ENCODE results near the gene PLEKHD1.

- TF ChIP-seq CTCF (IDR thresholded peaks at IDR 0.05) (no peak), POLR2A (IDR thresholded peaks at IDR 0.05) (no peak), EP300 (IDR thresholded peaks at IDR 0.05) (no peak)
These were observed 20.1 kb upstream of the PLEKHD1 start for GRCh38 chr14:69464379-69464778.

Data from ovary (tissue), 3 donors.